Activated naive CD4-positive, alpha-beta T cell (primary cell): ENCODE data around the gene NUP93.
A peak's percentile ranks its signal among the peaks of the same experiment; 100 is the strongest.

Experiments used
- DNase-seq, 4 experiments: peaks; one replicate each; lab custom pipeline; 2025; lab: John Stamatoyannopoulos, UW

Gene NUP93

GRCh38 chr16:56729735-56730662 lies at the start of gene NUP93:
NUP93 (plus strand) TSS chr16:56730129; CDS start chr16:56748248, 18,119 bp downstream.
- DNase-seq, result peak; percentile 74 to 89 (median 82)

GRCh38 chr16:56681939-56682702 lies 47.8 kb upstream of the NUP93 start, which contains the start of gene MT1X:
MT1X (plus strand) TSS chr16:56682470; CDS start chr16:56682541, 71 bp downstream.
- DNase-seq, result peak; percentile 60 to 81 (median 64)

GRCh38 chr16:56682703-56683397 lies 47.1 kb upstream of the NUP93 start:
- DNase-seq, result no peak

GRCh38 chr16:56683424-56684172 lies 46.3 kb upstream of the NUP93 start:
- no peak for DNase-seq

GRCh38 chr16:56684256-56684925 lies 45.5 kb upstream of the NUP93 start:
- no peak for DNase-seq

GRCh38 chr16:56684926-56685590 lies 44.9 kb upstream of the NUP93 start:
- DNase-seq, result no peak

- DNase-seq, result no peak
Observed at GRCh38 chr16:56686758-56687157, 43.2 kb upstream of the NUP93 start.

- DNase-seq, result no peak
Observed at GRCh38 chr16:56688762-56689161, 41.2 kb upstream of the NUP93 start.

- DNase-seq, result no peak
Observed at GRCh38 chr16:56689171-56689570, 40.8 kb upstream of the NUP93 start.

GRCh38 chr16:56690420-56691122 lies 39.4 kb upstream of the NUP93 start:
- DNase-seq, result no peak

GRCh38 chr16:56691885-56692284 lies 38.0 kb upstream of the NUP93 start:
- DNase-seq, result no peak

- DNase-seq, result no peak
Observed at GRCh38 chr16:56695246-56695645, 34.7 kb upstream of the NUP93 start.

GRCh38 chr16:56697456-56698155 lies 32.3 kb upstream of the NUP93 start:
- DNase-seq, result no peak

- DNase-seq, result no peak
Observed at GRCh38 chr16:56700195-56700594, 29.7 kb upstream of the NUP93 start.

GRCh38 chr16:56700631-56701030 lies 29.3 kb upstream of the NUP93 start:
- DNase-seq, result no peak

GRCh38 chr16:56701534-56701933 lies 28.4 kb upstream of the NUP93 start:
- DNase-seq, result no peak

GRCh38 chr16:56702836-56703235 lies 27.1 kb upstream of the NUP93 start:
- no peak for DNase-seq

GRCh38 chr16:56708525-56709442 lies 21.1 kb upstream of the NUP93 start:
- DNase-seq, result peak in 2 of 4 experiments; percentile 20 to 35
